Prostate gland (tissue), 2 donors: ENCODE results near the gene SLC25A21. TPM values are rescaled to one million over a fixed set of nuclear protein-coding genes. Genes with fewer than 3 reads are reported as not detected.

Source experiments
- DNase-seq: peaks from one replicate; pipeline ENCODE4 v3.0.0-alpha.2; 2019; ENCODE audit warnings: low spot score
- H3K27ac ChIP-seq, 2 donors: fragments of 200-600 bp; sonication (generic); 2 replicates each; pipeline ENCODE4 v1.5.1; 2017 to 2019
- H3K27me3 ChIP-seq: fragments of 200-600 bp; sonication (generic); replicated peaks from 2 replicates; pipeline ENCODE4 v1.5.1; 2019; ENCODE audit not compliant: insufficient read depth
- H3K36me3 ChIP-seq, 2 donors: fragments of 200-600 bp; sonication (generic); 1 replicate in 1 of 2; 2 replicates in 1 of 2; pipeline versions ENCODE4 v1.5.1 to v1.8.1; 2017 to 2019
- H3K4me1 ChIP-seq: fragments of 200-600 bp; sonication (generic); replicated peaks from 2 replicates; pipeline ENCODE4 v1.5.1; 2019
- H3K4me3 ChIP-seq, 2 donors: fragments of 200-600 bp; sonication (generic); 2 replicates each; pipeline ENCODE4 v1.5.1; 2017 to 2019
- H3K9me3 ChIP-seq: fragments of 200-600 bp; sonication (generic); 2 replicates; pipeline ENCODE4 v1.5.1; 2017
- CTCF ChIP-seq, 4 experiments: fragments of 200-600 bp in 2 of 4; fragments of 450-650 bp in 2 of 4; sonication (generic) in 2 of 4; IDR thresholded peaks; 1 replicate in 3 of 4; 2 replicates in 1 of 4; pipeline ENCODE4 v1.5.1; 2016 to 2019; ENCODE audit warnings: antibody characterized with exemption in 4 of 4, mild to moderate bottlenecking in 2 of 4, moderate library complexity in 2 of 4
- POLR2A ChIP-seq: fragments of 450-650 bp; IDR thresholded peaks from one replicate; pipeline ENCODE4 v1.6.1; 2016; ENCODE audit warnings: antibody characterized with exemption, mild to moderate bottlenecking
- POLR2AphosphoS5 ChIP-seq: sonication (generic); formaldehyde crosslinking; IDR thresholded peaks from one replicate; pipeline ENCODE4 v1.6.1; 2017; ENCODE audit warnings: antibody characterized with exemption
- WGBS: methylation state at CpG from one replicate; pipeline ENCODE4 v1.1.5; 2018; 5-methylcytosine and 5-hydroxymethylcytosine counted together
- intact Hi-C: fragments of 100-400 bp; cut with DNase I; formaldehyde crosslinking; loops from one replicate; pipeline ENCODE4 v1.14.2; 2022
- total RNA-seq, 2 donors: library from RNA; depleted of rRNA; stranded (reverse); fragments of >200 nt; gene quantifications; one replicate each; pipeline ENCODE4 v1.1.0, GENCODE V29; 2016

Gene SLC25A21
- total RNA-seq, 2 donors from 2014 or later, result 1.5 to 7.7 TPM

GRCh38 chr14:36718216-36718615 is 454.2 kb downstream of the SLC25A21 start:
- TF ChIP-seq POLR2AphosphoS5 (no peak), CTCF (IDR thresholded peaks at IDR 0.05) (no peak), POLR2A (no peak)
- intact Hi-C loops, result no loop called here
- DNase-seq, result no peak
- Histone ChIP-seq H3K4me3 (no peak overlapping the region), H3K36me3 (no peaks in the 10 kb centered on the region), H3K27ac (no peak overlapping the region), H3K27me3 (no peaks in the 10 kb centered on the region), H3K9me3 (no peaks in the 10 kb centered on the region), H3K4me1 (no peaks in the 10 kb centered on the region)
- 58% methylated on average over 1 of the region's 1 CpG for WGBS

- WGBS, result 68% methylated on average over 5 of the region's 5 CpGs
- TF ChIP-seq CTCF (IDR thresholded peaks at IDR 0.05), result no peak
- no peak for TF ChIP-seq POLR2A
- TF ChIP-seq POLR2AphosphoS5, result no peak
- Histone ChIP-seq H3K36me3 (no peaks in the 10 kb centered on the region), H3K27me3 (no peaks in the 10 kb centered on the region), H3K9me3 (no peaks in the 10 kb centered on the region), H3K4me3 (no peak overlapping the region), H3K27ac (no peak overlapping the region), H3K4me1 (no peaks in the 10 kb centered on the region)
- intact Hi-C loops, result no loop called here
- no peak for DNase-seq
These were observed 455.0 kb downstream of the SLC25A21 start for GRCh38 chr14:36717363-36717762.

GRCh38 chr14:36716614-36717184 is 455.7 kb downstream of the SLC25A21 start:
- no peak for TF ChIP-seq POLR2A
- TF ChIP-seq CTCF (IDR thresholded peaks at IDR 0.05), result no peak
- no peak for TF ChIP-seq POLR2AphosphoS5
- 80% methylated on average over 7 of the region's 7 CpGs for WGBS
- no peak for DNase-seq
- intact Hi-C loops, result no loop called here
- no peaks in the 10 kb centered on the region for H3K4me1 ChIP-seq
- H3K9me3 ChIP-seq, result no peaks in the 10 kb centered on the region
- H3K36me3 ChIP-seq, result no peaks in the 10 kb centered on the region
- H3K27me3 ChIP-seq, result no peaks in the 10 kb centered on the region
- H3K4me3 ChIP-seq, result no peak overlapping the region
- no peak overlapping the region for H3K27ac ChIP-seq

DNA sequence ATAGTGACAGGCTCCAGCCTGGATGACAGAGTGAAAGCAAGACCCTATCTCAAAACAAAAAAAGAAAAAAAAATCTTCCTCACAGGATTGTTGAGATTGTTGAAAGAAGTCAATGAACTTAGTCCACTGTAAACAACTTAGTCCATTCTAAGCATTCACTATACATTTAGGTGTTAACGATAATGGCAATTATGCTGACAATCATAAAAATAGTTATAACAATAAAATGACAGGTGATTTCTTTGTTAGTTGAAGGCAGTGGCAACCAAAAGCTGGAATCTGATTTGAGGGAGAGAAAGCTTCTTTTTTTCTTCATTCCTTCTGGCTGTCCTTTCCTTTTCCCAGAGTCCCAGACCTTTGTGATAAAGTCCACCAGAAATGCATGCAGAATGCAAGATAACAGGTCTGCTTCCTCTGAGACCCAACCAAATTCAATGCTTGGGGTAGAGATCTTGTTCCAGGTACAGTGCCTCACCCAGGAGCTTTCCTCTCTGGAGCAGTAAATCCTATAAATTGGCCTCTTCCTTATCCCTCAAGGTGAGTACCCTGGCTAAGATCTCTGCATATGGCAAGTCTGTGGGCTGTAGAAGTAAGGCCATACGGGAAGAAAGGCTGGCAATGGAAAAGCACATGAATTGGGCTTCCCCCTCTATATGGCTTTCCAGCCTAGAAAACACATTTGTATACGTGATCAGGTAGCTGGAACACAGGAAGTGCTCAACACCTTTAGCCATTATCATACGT is 458.3 kb downstream of the SLC25A21 start:
- Histone ChIP-seq H3K9me3 (no peaks in the 10 kb centered on the region), H3K27ac (no peak overlapping the region), H3K4me1 (no peaks in the 10 kb centered on the region), H3K27me3 (no peaks in the 10 kb centered on the region), H3K36me3 (no peaks in the 10 kb centered on the region), H3K4me3 (no peak overlapping the region)
- WGBS, result 84% methylated on average over 4 of the region's 4 CpGs
- intact Hi-C loops, result no loop called here
- TF ChIP-seq POLR2A (no peak), POLR2AphosphoS5 (no peak), CTCF (IDR thresholded peaks at IDR 0.05) (no peak)
- DNase-seq, result no peak

GRCh38 chr14:36707570-36707969 is 464.8 kb downstream of the SLC25A21 start:
- Histone ChIP-seq H3K27ac (no peak overlapping the region), H3K36me3 (no peaks in the 10 kb centered on the region), H3K4me1 (no peaks in the 10 kb centered on the region), H3K9me3 (no peaks in the 10 kb centered on the region), H3K27me3 (no peaks in the 10 kb centered on the region), H3K4me3 (no peak overlapping the region)
- intact Hi-C loops, result no loop called here
- no peak for DNase-seq
- TF ChIP-seq POLR2A, result no peak
- TF ChIP-seq POLR2AphosphoS5, result no peak
- TF ChIP-seq CTCF (IDR thresholded peaks at IDR 0.05), result no peak
